ENCODE data around the gene LRRC8D.

LRRC8D gene

DNA sequence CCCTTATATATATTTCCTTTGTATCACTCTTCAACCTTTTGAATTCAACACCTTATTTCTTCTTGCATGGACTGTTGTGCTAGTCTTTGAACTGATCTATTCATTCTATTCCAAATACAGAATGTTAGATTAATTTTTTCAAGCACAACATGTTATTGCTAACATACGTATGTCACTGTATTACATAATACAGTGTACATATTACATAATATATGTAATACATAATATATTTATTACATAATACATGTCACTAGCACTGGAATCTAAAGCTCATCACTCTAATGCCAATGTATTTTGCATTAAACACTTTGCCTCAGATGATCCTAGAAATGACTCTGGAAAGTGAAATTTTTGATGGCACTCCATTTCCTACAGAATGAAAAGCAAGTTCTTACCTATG lies 59.8 kb downstream of the LRRC8D start:
- H2AFZ ChIP-seq (ENCODE audit: low read length): no peak overlapping the region
- peaks cover 5% of the 10 kb centered on the region; the same call in 1 of the 2 replicates for H3K9me3 ChIP-seq (ENCODE audit: insufficient read depth, low read depth, low read length)
- no peaks in the 10 kb centered on the region for H3F3A ChIP-seq (ENCODE audit: low read depth)
- no peak overlapping the region for H3K9ac ChIP-seq (ENCODE audit: low read depth, low read length, poor library complexity, severe bottlenecking)
- H3K36me3 ChIP-seq (ENCODE audit: insufficient read depth, low read length): peaks cover 46% of the 10 kb centered on the region
- H3K4me1 ChIP-seq (ENCODE audit: insufficient read depth, low read length, poor library complexity, severe bottlenecking): no peaks in the 10 kb centered on the region
- no peak overlapping the region for H3K4me2 ChIP-seq (ENCODE audit: low read depth, low read length, poor library complexity, severe bottlenecking)
- H4K20me1 ChIP-seq (ENCODE audit: insufficient read depth, low read length, poor library complexity, severe bottlenecking): peaks cover 33% of the 10 kb centered on the region
- no peaks in the 10 kb centered on the region for H3K9me2 ChIP-seq (replicated peaks; ENCODE audit: low read depth, low read length)
- H3K27me3 ChIP-seq (ENCODE audit: insufficient read depth, low read length, poor library complexity, severe bottlenecking): no peaks in the 10 kb centered on the region
- peaks cover 90% of the 10 kb centered on the region for H3K79me2 ChIP-seq (ENCODE audit: insufficient read depth, low read length)
- no peak overlapping the region for H3K4me3 ChIP-seq (ENCODE audit: low read length, poor library complexity, severe bottlenecking)
- TF ChIP-seq EZH2phosphoT487 (IDR thresholded peaks at IDR 0.05; ENCODE audit: borderline replicate concordance) (no peak), CTCF (conservative IDR thresholded peaks at IDR 0.05; ENCODE audit: low read length) (no peak)

DNA sequence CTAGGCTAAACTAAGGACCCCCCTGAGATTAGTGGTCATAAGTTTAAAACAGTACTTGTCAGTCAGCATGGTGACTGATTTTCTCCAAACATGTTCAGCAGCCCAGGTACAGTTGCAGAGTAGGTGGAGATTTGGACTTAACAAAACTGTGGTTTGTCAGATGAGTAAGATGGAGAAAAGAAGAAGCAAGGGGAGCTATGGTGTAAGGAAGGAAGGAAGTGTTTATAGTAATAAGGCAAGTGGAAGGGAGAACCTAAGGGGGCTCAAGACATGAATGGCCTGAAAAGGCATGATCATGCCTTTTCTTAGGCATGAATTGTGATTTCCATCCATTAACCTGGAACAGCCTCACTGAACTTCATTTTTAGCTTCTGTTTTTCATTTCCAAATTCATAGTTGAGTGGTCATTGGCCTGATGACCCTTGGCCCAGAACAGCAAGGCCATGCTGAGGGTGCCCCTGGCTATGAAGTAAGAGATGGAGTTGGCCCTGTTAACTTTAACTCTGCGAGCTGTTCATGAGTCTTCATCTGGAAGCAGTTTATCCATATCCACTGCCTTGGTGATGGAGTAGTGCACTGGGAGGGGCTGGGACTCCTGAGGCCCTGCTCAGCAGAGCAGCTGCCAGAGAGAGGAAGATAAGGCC lies 60.7 kb downstream of the LRRC8D start:
- H3F3A ChIP-seq (ENCODE audit: low read depth): no peaks in the 10 kb centered on the region
- peaks cover 28% of the 10 kb centered on the region for H4K20me1 ChIP-seq (ENCODE audit: insufficient read depth, low read length, poor library complexity, severe bottlenecking)
- no peaks in the 10 kb centered on the region for H3K4me1 ChIP-seq (ENCODE audit: insufficient read depth, low read length, poor library complexity, severe bottlenecking)
- peaks cover 5% of the 10 kb centered on the region; the same call in 1 of the 2 replicates for H3K9me3 ChIP-seq (ENCODE audit: insufficient read depth, low read depth, low read length)
- no peak overlapping the region for H3K9ac ChIP-seq (ENCODE audit: low read depth, low read length, poor library complexity, severe bottlenecking)
- H3K4me2 ChIP-seq (ENCODE audit: low read depth, low read length, poor library complexity, severe bottlenecking): no peak overlapping the region
- peaks cover 90% of the 10 kb centered on the region for H3K79me2 ChIP-seq (ENCODE audit: insufficient read depth, low read length)
- no peaks in the 10 kb centered on the region for H3K9me2 ChIP-seq (replicated peaks; ENCODE audit: low read depth, low read length)
- TF ChIP-seq EZH2phosphoT487 (IDR thresholded peaks at IDR 0.05; ENCODE audit: borderline replicate concordance) (no peak), CTCF (conservative IDR thresholded peaks at IDR 0.05; ENCODE audit: low read length) (no peak)
- peaks cover 40% of the 10 kb centered on the region for H3K36me3 ChIP-seq (ENCODE audit: insufficient read depth, low read length)
- H3K27me3 ChIP-seq (ENCODE audit: insufficient read depth, low read length, poor library complexity, severe bottlenecking): no peaks in the 10 kb centered on the region
- H3K4me3 ChIP-seq (ENCODE audit: low read length, poor library complexity, severe bottlenecking): no peak overlapping the region
- H2AFZ ChIP-seq (ENCODE audit: low read length): no peak overlapping the region

- Histone ChIP-seq H3K9me3 (ENCODE audit: insufficient read depth, low read depth, low read length) (peaks cover 5% of the 10 kb centered on the region; the same call in 1 of the 2 replicates), H3K9me2 (replicated peaks; ENCODE audit: low read depth, low read length) (no peaks in the 10 kb centered on the region), H3K79me2 (ENCODE audit: insufficient read depth, low read length) (peaks cover 87% of the 10 kb centered on the region), H3K4me1 (ENCODE audit: insufficient read depth, low read length, poor library complexity, severe bottlenecking) (no peaks in the 10 kb centered on the region), H3K27me3 (ENCODE audit: insufficient read depth, low read length, poor library complexity, severe bottlenecking) (no peaks in the 10 kb centered on the region), H4K20me1 (ENCODE audit: insufficient read depth, low read length, poor library complexity, severe bottlenecking) (peaks cover 31% of the 10 kb centered on the region), H3K9ac (ENCODE audit: low read depth, low read length, poor library complexity, severe bottlenecking) (no peak overlapping the region), H3K4me2 (ENCODE audit: low read depth, low read length, poor library complexity, severe bottlenecking) (no peak overlapping the region), H2AFZ (ENCODE audit: low read length) (no peak overlapping the region), H3F3A (ENCODE audit: low read depth) (no peaks in the 10 kb centered on the region), H3K4me3 (ENCODE audit: low read length, poor library complexity, severe bottlenecking) (no peak overlapping the region), H3K36me3 (ENCODE audit: insufficient read depth, low read length) (peaks cover 42% of the 10 kb centered on the region)
- TF ChIP-seq EZH2phosphoT487 (IDR thresholded peaks at IDR 0.05; ENCODE audit: borderline replicate concordance) (no peak), CTCF (conservative IDR thresholded peaks at IDR 0.05; ENCODE audit: low read length) (no peak)
These were observed 61.7 kb downstream of the LRRC8D start for GRCh38 chr1:89882348-89883029.
